HT1080 (cell line): ENCODE measurements around the gene FAM89B. TPM values are rescaled to one million over a fixed set of nuclear protein-coding genes. Genes with fewer than 3 reads are reported as not detected.

ENCODE experiments used
- DNase-seq: peaks from one replicate; pipeline ENCODE4 v3.0.0-alpha.2; 2015; ENCODE audit warnings: low read depth
- total RNA-seq: library from RNA; depleted of rRNA; stranded (reverse); fragments of >200 nt; shearing (Covaris generic); gene quantifications from 2 replicates; pipeline ENCODE4 v1.2.3, GENCODE V29; 2014

The FAM89B gene
- total RNA-seq, 1 experiment from 2014 or later: 45.1 TPM

GRCh38 chr11:65538915-65539743 lies 33.2 kb upstream of the FAM89B start:
- DNase-seq: no peak

- no peak for DNase-seq
Observed at GRCh38 chr11:65539744-65540289, 32.5 kb upstream of the FAM89B start.

- peak; percentile 41 for DNase-seq
Observed at GRCh38 chr11:65540290-65541092, 31.8 kb upstream of the FAM89B start.

GRCh38 chr11:65541093-65541982 lies 31.0 kb upstream of the FAM89B start:
- DNase-seq: no peak

- DNase-seq: no peak
Observed at GRCh38 chr11:65542738-65543390, 29.5 kb upstream of the FAM89B start.

- no peak for DNase-seq
Observed at GRCh38 chr11:65545853-65546216, 26.5 kb upstream of the FAM89B start.

- DNase-seq: no peak
Observed at GRCh38 chr11:65546217-65546958, 25.9 kb upstream of the FAM89B start.

GRCh38 chr11:65547446-65548125 lies 24.8 kb upstream of the FAM89B start:
- DNase-seq: no peak

- DNase-seq: no peak
Observed at GRCh38 chr11:65548395-65548794, 23.9 kb upstream of the FAM89B start.

GRCh38 chr11:65549096-65549495 lies 23.2 kb upstream of the FAM89B start:
- DNase-seq: no peak

- DNase-seq: peak; percentile 40
Observed at GRCh38 chr11:65551572-65552387, 20.6 kb upstream of the FAM89B start.

- DNase-seq: no peak
Observed at GRCh38 chr11:65552388-65552951, 19.9 kb upstream of the FAM89B start.

GRCh38 chr11:65553301-65554001 lies 18.9 kb upstream of the FAM89B start:
- no peak for DNase-seq

- DNase-seq: no peak
Observed at GRCh38 chr11:65554057-65554818, 18.1 kb upstream of the FAM89B start.

GRCh38 chr11:65554842-65555430 lies 17.4 kb upstream of the FAM89B start:
- DNase-seq: no peak

GRCh38 chr11:65555693-65556231 lies 16.6 kb upstream of the FAM89B start:
- peak; percentile 97 for DNase-seq
